ENCODE data around the gene ROR2.
"Not testable (repeated sequence)": the region's sequence is repeated elsewhere in the genome, so short reads cannot be mapped to it uniquely, and the experiment has no call there.

ROR2 gene

GRCh38 chr9:91567642-91568274 is 382.3 kb downstream of the ROR2 start:
- no peak for DNase-seq (ENCODE audit: low read depth in 3 of 3)

GRCh38 chr9:91564081-91564670 is 385.9 kb downstream of the ROR2 start:
- DNase-seq (ENCODE audit: low read depth in 3 of 3) = no peak

GRCh38 chr9:91562416-91562815 is 387.6 kb downstream of the ROR2 start:
- DNase-seq (ENCODE audit: low read depth in 3 of 3) = no peak

GRCh38 chr9:91560301-91560700 is 389.7 kb downstream of the ROR2 start:
- no peak for DNase-seq (ENCODE audit: low read depth in 3 of 3)

- no peak for DNase-seq (ENCODE audit: low read depth in 3 of 3)
Observed at GRCh38 chr9:91558879-91559278, 391.1 kb downstream of the ROR2 start.

- DNase-seq (ENCODE audit: low read depth in 3 of 3) = no peak
Observed at GRCh38 chr9:91558395-91558794, 391.6 kb downstream of the ROR2 start.

- no peak for DNase-seq (ENCODE audit: low read depth in 3 of 3)
Observed at GRCh38 chr9:91557327-91557726, 392.7 kb downstream of the ROR2 start.

- DNase-seq (ENCODE audit: low read depth in 3 of 3) = no peak
Observed at GRCh38 chr9:91555132-91555531, 394.9 kb downstream of the ROR2 start.

- no peak for DNase-seq (ENCODE audit: low read depth in 3 of 3)
Observed at GRCh38 chr9:91549177-91549576, 400.9 kb downstream of the ROR2 start.

GRCh38 chr9:91547081-91547480 is 402.9 kb downstream of the ROR2 start:
- no peak for DNase-seq (ENCODE audit: low read depth in 3 of 3)

GRCh38 chr9:91546574-91546973 is 403.5 kb downstream of the ROR2 start:
- no peak for DNase-seq (ENCODE audit: low read depth in 3 of 3)

GRCh38 chr9:91541734-91542133 is 408.3 kb downstream of the ROR2 start:
- no peak for DNase-seq (ENCODE audit: low read depth in 3 of 3)

- DNase-seq (ENCODE audit: low read depth in 3 of 3) = not testable (repeated sequence)
Observed at GRCh38 chr9:91540506-91540905, 409.5 kb downstream of the ROR2 start.

- DNase-seq (ENCODE audit: low read depth in 3 of 3) = no peak
Observed at GRCh38 chr9:91536211-91536691, 413.8 kb downstream of the ROR2 start.

- DNase-seq (ENCODE audit: low read depth in 3 of 3) = no peak
Observed at GRCh38 chr9:91534374-91534773, 415.7 kb downstream of the ROR2 start.

GRCh38 chr9:91533382-91533781 is 416.6 kb downstream of the ROR2 start:
- DNase-seq (ENCODE audit: low read depth in 3 of 3) = no peak

- DNase-seq (ENCODE audit: low read depth in 3 of 3) = no peak
Observed at GRCh38 chr9:91532325-91532724, 417.7 kb downstream of the ROR2 start.

- DNase-seq (ENCODE audit: low read depth in 3 of 3) = no peak
Observed at GRCh38 chr9:91530829-91531228, 419.2 kb downstream of the ROR2 start.

GRCh38 chr9:91522481-91522880 is 427.5 kb downstream of the ROR2 start:
- no peak for DNase-seq (ENCODE audit: low read depth in 3 of 3)

- no peak for DNase-seq (ENCODE audit: low read depth in 3 of 3)
Observed at GRCh38 chr9:91519520-91520277, 430.3 kb downstream of the ROR2 start.

- DNase-seq (ENCODE audit: low read depth in 3 of 3) = no peak
Observed at GRCh38 chr9:91518462-91518861, 431.6 kb downstream of the ROR2 start.

GRCh38 chr9:91517801-91518200 is 432.2 kb downstream of the ROR2 start:
- no peak for DNase-seq (ENCODE audit: low read depth in 3 of 3)

- not testable (repeated sequence) for DNase-seq (ENCODE audit: low read depth in 3 of 3)
Observed at GRCh38 chr9:91517332-91517731, 432.7 kb downstream of the ROR2 start.
